ENCODE data around the gene TBC1D21.

TBC1D21 gene

GRCh38 chr15:73879426-73879825 is 6.1 kb downstream of the TBC1D21 start:
- TF ChIP-seq CTCF (IDR thresholded peaks at IDR 0.05; ENCODE audit: insufficient read depth, missing control alignments) = no peak
- DNase-seq (ENCODE audit: insufficient read length, low spot score) (no peak), FAIRE-seq (no peak)

DNA sequence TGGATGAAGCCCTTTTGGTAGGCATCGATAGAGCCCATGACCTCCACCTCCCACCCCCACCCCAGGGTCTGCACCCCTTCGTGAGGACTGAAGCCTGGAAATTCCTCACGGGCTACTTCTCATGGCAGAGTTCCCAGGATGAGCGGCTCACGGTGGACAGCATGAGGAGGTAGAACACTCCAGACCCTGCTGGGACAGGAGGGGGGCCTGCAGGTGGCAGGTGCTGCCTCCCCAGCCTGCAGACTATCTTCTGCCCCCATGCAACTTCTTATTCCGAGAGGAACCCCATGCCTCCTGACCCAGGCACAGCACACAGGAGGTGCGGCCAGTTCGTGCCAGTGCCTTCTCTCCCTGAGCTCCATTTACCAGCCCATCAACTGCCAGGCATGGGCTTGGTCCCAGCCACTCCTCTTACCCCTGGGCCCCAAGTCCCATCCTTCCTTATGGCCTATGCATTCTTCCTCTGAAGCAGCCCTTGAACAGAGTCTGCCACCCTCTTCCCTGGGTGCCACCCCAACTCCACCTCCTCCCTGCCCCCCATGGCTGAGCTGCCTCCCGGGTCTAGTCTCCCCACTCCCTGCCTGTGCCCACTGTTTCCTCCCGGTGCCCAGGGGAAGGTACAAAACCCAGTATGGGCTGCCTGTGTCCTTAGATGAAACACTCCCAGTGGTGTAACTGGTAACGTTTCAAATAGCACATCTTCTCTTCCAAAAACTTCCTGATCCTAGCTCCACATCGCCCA is 8.4 kb downstream of the TBC1D21 start:
- FAIRE-seq = no peak
- DNase-seq (ENCODE audit: insufficient read length, low spot score) = no peak
- no peak for TF ChIP-seq CTCF (IDR thresholded peaks at IDR 0.05; ENCODE audit: insufficient read depth, missing control alignments)

DNA sequence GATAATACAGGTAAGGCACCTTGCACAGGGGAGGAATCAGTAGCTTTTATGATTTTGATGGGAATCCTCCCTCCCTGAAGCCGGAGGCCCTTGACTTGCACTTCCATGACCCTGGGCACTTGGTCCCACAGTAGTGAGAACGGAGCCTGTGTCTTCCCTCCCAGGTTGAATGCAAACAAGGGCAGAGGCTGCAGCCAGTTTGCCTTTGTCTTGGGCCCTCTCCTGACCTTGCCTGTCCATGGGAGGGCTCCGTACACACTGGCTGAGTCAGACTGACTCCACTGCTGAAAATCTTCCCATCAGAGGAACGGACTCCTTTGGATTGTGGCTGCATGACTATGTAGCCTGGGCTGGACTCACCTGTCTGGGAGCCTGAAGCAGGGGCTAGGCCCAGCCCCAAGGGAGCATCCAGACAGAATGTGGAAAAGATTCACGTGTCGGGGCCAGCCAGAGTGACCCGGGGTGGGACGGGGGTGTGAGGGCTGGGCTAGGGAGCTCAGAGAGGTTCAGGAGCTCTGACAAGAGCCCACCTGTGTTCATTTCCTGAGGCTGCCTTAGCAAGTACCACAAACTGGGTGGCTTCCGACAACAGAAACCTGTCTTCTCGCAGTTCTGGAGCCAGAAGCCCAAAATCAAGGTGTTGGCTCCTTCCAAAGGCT is 9.5 kb downstream of the TBC1D21 start:
- no peak for TF ChIP-seq CTCF (IDR thresholded peaks at IDR 0.05; ENCODE audit: insufficient read depth, missing control alignments)
- FAIRE-seq = no peak
- DNase-seq (ENCODE audit: insufficient read length, low spot score) = no peak

GRCh38 chr15:73884159-73884558 is 10.8 kb downstream of the TBC1D21 start:
- TF ChIP-seq CTCF (IDR thresholded peaks at IDR 0.05; ENCODE audit: insufficient read depth, missing control alignments) = no peak
- FAIRE-seq (no peak), DNase-seq (ENCODE audit: insufficient read length, low spot score) (no peak)

- DNase-seq (ENCODE audit: insufficient read length, low spot score) = no peak
- no peak for FAIRE-seq
- no peak for TF ChIP-seq CTCF (IDR thresholded peaks at IDR 0.05; ENCODE audit: insufficient read depth, missing control alignments)
Measured at GRCh38 chr15:73885954-73886700, 12.8 kb downstream of the TBC1D21 start.

- DNase-seq (ENCODE audit: insufficient read length, low spot score) = no peak
- TF ChIP-seq CTCF (IDR thresholded peaks at IDR 0.05; ENCODE audit: insufficient read depth, missing control alignments) = no peak
- no peak for FAIRE-seq
Measured at GRCh38 chr15:73886717-73887345, 13.5 kb downstream of the TBC1D21 start.

All from D721Med (cell line).